Ramos (cell line): Measurements from ENCODE around the gene KLK8.

Experiments used
- in situ Hi-C: fragments of 300-500 bp; cut with MboI; formaldehyde crosslinking; loops from one replicate; pipeline ENCODE4 v1.14.3; 2022; ENCODE audit warnings: low sequenced_read_pairs; ENCODE audit not compliant: unreplicated experiment

Gene KLK8, protein sequence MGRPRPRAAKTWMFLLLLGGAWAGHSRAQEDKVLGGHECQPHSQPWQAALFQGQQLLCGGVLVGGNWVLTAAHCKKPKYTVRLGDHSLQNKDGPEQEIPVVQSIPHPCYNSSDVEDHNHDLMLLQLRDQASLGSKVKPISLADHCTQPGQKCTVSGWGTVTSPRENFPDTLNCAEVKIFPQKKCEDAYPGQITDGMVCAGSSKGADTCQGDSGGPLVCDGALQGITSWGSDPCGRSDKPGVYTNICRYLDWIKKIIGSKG

DNA sequence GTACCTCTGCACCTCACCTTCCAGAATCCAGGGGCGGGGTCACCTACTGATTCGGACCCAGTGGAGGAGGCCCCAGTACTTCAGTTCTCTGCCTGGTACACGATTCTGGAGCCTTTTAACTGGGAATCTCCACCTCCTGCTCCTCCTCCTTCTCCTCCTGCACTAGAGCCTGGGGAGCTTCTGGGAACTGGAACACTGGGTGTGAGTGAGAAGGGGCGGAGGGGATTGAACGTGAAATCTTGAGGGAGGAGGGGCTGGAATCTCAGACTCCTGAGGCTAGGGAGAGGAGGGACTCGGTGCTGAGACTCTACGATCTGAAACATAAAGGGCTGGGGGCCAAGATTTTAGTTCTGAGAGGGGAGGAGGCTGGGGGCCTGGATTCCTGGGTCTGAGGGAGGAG, at the start of gene KLK8:
Gene KLK8 (minus strand): TSS at position 90 of the 400 bp plus-strand sequence. CDS start 437 bp downstream, outside the sequence.
- in situ Hi-C loops: no loop called here

DNA sequence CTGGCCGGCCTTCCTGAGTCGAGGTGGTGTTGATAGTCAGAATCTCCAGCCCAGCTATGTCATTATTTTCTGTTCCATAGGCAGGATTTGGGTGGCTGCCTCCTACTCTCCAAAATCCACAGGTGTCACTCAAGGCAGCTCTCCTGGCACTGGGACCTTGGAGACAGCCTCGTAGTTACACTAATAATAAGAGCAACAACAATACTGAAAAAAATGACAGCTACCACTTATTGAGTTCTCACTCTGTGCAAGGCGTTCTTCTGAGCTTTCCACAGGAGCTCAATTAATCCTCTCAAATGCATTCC, 45.6 kb upstream of the KLK8 start:
- in situ Hi-C loops: no loop called here

DNA sequence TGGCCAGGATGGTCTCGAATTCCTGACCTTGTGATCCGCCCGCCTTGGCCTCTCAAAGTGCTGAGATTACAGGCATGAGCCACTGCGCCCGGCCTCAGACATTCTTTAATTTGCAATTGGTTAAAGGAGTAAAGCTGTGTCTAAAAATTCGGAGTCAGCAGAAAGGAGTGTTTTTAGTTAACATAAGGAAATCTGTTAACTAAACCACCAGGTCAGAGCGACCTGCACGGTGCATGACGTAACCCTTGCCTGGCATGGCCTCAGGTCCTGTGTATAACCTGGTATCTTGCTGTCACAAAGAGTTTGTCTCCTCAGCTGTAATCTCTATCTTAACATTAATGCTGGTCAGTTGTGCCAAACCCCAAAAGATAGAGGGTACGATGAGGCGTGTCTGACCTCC, 42.9 kb upstream of the KLK8 start:
- in situ Hi-C loops: no loop called here

DNA sequence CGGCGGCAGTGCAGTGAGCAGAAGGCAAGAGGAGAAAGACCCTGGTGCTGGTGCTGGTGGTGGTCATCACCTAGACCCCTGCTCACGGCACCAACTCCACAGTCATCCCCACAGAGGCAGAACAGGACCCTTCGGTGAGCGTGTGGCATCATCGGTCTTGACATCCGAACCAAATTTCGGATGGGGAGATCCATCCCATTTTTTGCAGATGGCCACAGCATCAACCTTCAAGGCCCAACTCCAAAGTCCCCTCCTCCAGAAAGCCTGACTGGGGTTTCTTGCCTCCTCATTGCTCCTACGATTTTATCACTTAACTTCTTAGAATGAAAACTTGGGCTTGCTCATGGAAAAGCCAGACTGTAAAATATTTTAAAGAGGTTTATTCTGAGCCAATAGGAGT, 42.1 kb upstream of the KLK8 start:
- in situ Hi-C loops: no loop called here

DNA sequence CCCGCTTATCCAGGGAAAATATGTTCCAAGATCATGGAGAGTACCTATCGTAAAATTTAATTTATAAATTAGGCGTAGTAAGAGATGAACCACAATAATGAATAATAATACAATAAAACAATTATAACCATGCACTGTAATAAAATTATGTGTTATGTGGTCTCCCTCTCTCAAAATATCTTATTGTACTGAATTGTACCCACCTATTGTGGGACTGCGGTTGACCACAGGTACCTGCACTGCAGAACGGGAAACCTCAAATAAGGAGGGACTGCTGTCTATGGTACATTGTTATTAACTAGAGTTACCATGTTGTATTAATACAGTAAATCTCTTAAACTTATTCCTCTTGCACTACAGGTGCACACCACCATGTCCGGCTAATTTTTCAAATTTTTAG, 38.7 kb upstream of the KLK8 start:
- in situ Hi-C loops: no loop called here

DNA sequence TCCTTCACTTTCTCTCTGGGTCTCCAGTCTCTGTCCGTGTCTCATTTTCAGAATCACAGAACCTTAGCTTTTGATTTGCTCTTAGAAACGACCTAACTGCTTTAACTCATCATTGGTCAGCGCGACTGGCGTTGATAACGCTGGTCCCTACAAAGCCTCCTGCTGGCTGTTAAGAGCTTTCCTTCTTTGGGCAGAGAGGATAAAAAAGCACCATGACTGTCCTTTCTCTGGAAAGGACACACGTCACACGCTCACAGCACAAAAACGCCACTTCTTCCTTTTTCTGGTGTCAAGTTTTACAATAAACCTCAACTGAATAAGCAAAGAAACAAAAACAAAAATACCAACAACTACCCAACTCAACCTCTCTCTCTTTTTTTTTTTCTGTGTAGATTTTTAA, 35.1 kb upstream of the KLK8 start:
- in situ Hi-C loops: no loop called here

DNA sequence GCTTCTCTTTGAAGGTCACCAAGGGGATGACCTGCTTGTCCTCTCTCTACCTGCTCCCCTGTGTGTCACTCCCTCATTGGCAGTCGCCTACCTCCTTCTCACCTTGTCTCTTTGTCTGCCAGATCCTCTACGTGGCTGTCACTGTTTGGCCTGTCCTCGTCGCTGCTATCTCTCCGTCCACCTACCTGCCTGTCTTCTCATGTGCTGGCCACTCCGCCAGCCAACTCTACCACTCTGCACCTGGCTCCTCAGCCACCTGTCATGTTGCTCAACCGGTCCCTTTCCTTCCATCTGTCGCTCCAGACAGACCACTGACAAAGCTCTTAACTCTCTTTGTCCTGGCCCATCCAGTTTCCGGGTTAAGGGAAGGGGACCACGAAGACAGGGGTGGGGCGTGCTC, 33.3 kb upstream of the KLK8 start, which contains the start of gene KLK12:
Gene KLK12 (minus strand): TSS at position 299 of the 400 bp plus-strand sequence. CDS start 381 bp downstream, outside the sequence.
- in situ Hi-C loops: no loop called here

DNA sequence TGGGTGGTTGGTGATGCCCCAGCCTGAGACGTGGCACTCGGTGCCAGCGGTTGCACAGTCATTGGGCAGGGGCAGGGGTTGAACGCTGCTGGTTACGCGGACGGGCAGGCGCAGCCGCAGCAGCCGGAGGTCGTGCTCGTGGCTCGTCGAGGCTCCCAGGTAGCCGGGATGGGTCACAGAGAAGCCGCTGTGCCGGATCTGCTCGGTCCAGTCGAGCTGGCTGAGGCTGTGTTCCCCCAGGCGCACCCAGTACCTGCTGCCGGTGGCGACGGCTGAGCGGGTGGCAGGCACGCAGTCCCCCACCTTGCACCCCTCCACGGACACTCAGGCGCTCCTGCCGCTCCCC, 30.4 kb upstream of the KLK8 start:
- in situ Hi-C loops: no loop called here

DNA sequence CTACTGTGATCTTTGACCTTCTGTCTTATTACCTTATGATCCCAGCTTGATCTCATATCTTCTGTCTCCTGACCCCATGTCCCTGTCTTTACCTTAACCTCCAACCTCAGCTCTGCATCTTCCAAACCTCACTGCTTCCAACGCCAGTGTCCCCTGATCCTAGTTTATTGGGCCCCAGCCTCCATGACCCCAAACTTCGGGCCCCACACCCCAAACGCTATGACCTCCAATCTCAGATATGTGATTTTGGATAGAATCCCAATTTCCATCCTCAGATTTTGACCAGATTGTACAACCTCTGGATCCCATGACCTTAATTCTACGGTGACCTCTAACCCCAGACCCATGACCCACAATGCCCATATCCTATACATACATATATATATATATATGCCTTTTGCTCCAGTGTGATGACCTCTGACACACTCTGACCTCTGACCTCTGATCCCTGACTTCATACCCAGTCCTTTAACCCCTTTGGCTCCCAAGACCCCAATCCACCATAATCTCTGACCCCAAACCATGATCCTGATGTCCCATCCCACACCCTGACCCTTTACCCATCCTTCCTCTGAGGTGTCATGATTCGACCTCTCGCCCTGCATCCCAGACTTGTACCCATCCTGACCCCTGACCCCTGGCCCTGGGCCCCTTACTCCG, 29.9 kb upstream of the KLK8 start:
- in situ Hi-C loops: no loop called here

DNA sequence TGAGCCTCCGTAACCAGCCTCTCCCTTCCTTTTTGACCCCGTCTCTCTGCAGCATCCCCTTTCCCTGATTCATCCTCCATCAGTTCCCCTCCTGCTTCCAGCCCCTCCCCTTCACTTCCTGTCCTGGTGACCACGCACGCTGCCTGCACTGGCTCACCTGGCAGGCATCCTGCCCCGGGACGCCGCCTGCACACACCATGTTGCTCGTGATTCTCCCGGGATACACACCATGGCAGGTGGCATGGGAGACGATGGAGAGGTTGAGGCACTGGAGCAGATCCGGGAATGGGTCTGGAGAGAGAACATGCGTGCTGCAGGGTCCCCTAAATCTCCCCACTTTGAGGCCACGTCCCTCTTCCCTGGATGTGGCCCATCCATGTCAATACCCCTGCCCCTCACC, 29.2 kb upstream of the KLK8 start:
- in situ Hi-C loops: no loop called here

DNA sequence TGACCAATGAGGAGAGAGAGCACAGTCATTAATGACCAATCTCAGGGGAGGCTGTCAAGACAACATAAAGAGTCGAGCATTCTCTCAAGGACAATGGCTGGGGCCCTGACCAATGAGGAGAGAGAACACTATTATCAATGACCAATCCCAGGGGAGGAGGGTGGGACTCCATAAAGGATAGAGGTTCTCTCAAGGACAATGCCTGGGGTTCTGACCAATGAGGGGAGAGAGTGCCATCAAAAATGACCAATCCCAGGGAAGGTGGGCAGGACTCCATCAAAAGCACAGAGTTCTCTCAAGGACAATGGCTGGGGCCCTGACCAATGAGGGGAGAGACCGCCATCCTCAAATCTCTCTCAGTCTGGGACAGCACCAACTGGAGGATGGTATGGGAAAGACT, 28.3 kb upstream of the KLK8 start:
- in situ Hi-C loops: no loop called here

DNA sequence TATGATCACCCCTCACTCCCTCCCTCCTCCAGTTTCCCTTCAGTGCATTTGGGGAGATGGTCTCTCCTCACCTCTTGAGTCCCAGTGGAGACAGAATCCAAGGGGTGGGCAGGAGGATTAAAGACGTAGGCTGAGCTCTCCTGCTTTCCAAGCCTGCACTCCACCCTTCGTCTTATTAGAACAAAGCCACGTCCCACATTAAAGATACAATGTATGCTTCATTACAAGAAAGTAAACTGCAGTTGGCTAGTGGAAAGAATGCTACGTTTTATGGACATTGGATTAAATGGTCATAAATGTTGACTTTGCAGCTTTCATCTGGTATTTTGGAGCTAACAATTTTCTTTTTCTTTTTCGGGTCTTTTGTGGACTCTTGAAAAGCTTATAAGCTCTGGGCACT, 26.5 kb upstream of the KLK8 start:
- in situ Hi-C loops: no loop called here

DNA sequence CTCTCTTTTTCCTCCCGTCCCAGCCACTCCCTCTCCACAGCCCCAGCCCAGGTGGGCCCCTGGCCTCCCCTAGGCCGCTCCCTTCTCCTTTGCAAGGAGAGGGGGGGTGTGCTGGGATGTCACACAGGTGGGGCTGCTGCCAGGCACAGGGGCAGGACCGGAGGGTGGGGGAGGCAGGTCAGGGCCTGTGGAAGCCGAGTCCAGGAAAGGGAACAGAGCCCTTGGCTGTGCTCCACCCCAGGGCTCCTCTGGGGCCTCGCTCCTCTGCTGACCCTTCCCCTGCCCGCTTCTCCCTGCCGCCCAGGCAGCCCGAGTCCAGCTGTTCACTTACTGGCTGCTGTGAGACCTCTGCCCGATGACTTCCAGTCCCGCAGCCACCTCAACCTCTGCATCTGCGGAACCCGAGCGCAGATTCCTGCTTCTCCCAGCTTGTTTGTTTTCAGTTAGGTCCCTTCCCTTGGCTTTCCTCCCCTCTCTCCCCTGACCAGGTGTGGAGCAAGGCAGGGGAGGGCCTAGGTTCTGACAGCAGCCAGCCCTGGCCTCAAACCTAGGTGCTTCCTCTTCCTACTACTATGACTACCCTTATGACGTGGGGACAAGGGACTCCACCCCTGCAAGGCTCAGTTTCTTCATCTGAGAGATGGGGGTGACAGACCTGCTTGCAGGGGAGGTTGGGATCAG, 25.9 kb upstream of the KLK8 start:
- in situ Hi-C loops: no loop called here

DNA sequence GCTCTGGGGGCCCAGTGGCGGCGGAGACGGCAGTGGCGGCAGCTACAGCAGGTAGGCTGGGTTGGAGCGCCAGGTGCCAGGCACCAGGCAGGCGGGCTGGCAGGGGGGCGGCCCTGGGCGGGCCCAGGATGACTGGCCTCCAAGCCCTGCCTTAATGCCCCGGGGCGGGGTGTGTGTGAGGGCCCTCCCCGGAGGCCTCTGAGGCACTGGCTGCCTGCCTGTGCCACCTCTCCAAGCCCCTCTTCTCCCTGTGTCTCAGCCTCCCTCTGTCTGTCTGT, 25.1 kb upstream of the KLK8 start, which contains the start of gene KLK11:
Gene KLK11 (minus strand): TSS at position 63 of the 278 bp plus-strand sequence. CDS start 985 bp downstream, outside the sequence.
- in situ Hi-C loops: no loop called here

DNA sequence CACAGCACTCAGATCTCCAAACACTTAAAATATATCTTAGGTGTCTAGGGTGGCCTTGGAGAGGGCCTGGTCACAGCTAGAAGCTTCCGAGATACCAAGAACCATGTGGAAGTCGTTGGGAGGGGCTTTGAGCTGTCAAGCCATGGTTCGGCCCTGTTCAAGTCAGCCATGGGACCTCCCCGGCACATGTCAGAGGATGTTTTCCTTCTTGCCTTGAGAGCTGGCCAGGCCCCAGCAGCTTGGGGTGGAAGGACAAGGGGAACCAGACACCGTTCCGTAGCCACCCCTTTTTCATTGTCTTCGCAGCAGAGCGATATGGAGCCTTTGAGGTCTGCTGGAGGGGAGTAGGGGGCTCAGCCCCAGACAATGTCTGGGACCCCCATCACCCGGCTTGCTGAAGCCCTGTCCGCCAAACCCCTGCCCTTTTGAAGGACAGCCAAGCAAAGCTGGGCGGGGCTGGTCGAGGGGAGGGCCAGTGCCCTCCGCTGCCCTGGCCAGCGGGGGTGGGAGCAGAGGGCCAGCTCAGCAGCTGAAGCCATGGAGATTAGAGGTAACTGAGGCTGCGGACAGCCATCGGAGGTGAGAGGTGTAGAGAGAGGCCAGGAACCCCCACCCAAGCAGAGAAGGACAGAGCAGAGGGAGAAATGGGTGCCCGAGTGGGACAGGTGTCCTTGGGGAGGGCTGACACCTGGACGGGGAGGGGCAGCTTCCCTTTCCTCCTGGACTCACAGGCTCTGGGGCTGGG, 24.6 kb upstream of the KLK8 start:
- in situ Hi-C loops: no loop called here

DNA sequence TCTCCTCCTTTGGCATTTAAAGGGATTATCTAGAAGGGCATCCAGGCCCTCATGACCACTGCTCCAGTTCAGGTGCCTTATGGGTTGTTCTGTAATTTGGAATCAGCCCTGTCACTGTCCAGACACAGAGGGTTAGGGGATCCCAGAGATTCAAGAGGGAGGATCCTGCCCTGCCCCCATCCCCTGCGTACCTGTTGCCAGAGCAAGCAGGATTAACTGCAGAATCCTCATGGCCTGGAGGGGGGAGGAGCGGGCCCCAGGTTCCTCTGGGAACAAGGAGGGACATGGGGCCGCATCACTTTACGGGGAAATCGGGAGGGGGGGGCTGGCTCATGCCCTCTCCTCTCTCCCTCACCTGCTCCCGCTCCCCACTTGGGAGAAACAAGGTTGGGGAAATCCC, 24.0 kb upstream of the KLK8 start:
- in situ Hi-C loops: no loop called here

DNA sequence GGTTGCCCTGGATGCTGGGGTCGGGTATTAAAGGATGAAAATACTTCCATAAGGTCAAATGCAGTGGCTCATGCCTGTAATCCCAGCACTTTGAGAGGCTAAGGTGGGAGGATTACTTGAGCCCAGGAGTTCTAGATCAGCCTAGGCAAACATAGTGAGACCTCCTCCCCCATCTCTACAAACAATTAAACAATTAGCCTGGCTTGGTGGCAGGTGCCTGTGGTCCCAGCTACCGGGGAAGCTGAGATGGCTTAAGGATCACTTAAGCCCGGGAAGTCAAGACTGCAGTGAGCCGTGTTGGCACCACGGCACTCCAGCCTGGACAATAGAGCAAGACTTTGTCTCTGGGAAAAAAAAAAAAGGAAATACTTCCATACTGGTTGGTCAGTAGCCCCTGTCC, 23.5 kb upstream of the KLK8 start:
- in situ Hi-C loops: no loop called here

DNA sequence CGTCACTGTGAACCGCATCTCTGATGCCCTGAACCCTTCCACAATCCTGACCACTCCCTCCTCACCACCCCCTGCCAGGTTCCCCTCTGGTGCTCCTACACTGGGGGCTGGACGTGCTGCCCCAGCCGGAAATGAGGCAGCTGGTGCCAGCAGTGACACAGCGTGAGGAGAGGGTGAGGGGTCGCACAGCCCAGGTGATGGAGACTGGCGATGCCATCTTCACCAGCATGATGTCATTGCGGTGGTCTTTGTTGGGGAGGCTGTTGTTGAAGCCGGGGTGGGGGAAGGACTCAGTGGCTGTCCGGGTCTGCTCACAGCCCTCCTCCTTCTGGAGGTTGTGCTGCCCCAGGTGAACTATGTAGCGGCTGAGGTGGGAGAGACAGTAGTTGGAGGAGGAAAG, 22.5 kb upstream of the KLK8 start:
- in situ Hi-C loops: no loop called here

DNA sequence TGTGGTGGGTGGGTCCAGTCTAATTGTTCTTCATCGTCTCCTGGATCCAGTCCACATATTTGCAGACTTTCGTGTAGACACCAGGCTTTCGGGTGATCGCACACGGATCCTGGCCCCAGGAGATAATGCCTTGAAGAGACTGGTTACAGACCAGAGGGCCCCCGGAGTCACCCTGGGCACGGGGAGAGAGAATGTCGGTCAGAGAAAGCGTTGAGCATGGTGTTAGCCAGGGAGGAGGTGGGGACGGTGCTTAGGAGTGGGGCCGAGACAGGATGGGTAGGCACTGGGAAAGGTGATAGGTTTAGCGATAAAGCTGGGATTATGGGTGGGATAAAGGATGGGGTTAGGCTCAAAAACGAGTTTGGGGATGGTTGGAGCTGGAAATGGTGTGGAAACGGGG, 21.1 kb upstream of the KLK8 start:
- in situ Hi-C loops: no loop called here

DNA sequence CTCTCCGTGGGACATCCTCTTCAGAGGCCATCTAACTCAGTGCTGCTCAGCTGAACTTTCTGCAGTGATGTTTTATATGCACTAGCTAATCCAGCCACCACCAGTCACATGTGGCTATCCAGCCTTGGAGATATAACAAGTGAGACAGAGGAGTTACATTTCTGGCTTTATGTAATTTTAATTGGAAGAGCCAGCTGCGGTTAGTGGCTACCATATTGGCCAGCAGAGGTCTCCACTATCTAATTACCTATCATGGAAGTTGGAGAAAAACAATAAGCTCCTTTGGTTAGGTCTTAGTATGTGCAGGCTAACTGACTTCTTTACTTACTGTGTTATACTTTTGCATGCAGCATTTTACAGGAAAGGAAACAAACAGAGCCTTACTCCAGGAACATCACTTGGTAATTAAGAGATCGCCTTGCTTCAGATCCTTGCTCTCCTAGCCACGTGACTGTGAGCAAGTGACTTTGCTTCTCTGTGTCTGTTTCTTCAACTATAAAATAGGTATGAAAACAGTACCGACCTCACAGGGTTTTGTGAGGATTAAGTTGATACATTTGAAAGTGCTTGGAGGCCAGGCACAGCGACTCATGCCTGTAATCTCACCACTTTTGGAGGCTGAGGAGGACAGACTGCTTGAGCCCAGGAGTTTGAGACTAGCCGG, 19.7 kb upstream of the KLK8 start:
- in situ Hi-C loops: no loop called here

DNA sequence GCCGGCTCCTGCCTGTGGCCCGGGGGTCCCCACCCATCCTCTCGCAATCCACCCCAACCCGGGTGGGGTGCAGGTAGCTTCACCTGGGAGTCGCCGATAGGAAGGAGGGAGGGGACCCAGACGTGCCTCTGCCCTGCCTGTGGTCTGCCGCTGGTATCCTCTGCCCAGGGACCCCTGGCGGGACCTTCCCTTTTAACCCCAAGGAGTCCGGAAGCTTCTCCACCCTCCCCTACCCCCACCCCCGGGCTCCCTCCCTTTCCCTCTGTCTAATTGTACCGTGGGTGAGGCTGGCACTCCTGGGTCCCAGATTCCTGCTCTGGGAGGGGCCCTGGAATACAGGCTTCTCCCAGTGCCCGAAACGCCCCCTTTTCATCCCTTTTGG, 18.1 kb upstream of the KLK8 start, which contains the start of gene KLK10:
Gene KLK10 (minus strand): TSS at position 166 of the 382 bp plus-strand sequence. CDS start 579 bp downstream, outside the sequence.
- in situ Hi-C loops: no loop called here
